HEK293 (cell line): ENCODE measurements around the gene UCP3.

Source experiments
- CTCF ChIA-PET: fragments of 350-600 bp; formaldehyde crosslinking; extraction: SDS; loops from one replicate; lab custom pipeline; 2021; ENCODE audit warnings: antibody characterized with exemption; lab: Yijun Ruan, JAX
- POLR2A ChIA-PET: fragments of 300-600 bp; formaldehyde crosslinking; extraction: SDS; loops from one replicate; lab custom pipeline; 2020; ENCODE audit warnings: antibody characterized with exemption, inconsistent platforms; lab: Yijun Ruan, JAX
- H3K27ac ChIP-seq: fragments of 200-500 bp; sonication (Bioruptor generic); 2 replicates; pipeline ENCODE4 v1.5.1; 2014; ENCODE audit warnings: low read depth, low read length, control low read depth, inconsistent platforms; ENCODE audit errors: extremely low read depth
- H3K36me3 ChIP-seq, 2 experiments: fragments of 200-500 bp in 1 of 2; sonication (Bioruptor generic) in 1 of 2; 1 replicate in 1 of 2; 2 replicates in 1 of 2; pipeline ENCODE4 v1.5.1; 2014 to 2017; ENCODE audit warnings: inconsistent platforms in 2 of 2, low read length in 2 of 2; ENCODE audit not compliant: control insufficient read depth in 2 of 2, insufficient read depth in 1 of 2
- H3K4me1 ChIP-seq: fragments of 200-500 bp; sonication (Bioruptor generic); 2 replicates; pipeline ENCODE4 v1.5.1; 2014; ENCODE audit warnings: mild to moderate bottlenecking, low read length, inconsistent platforms; ENCODE audit not compliant: control insufficient read depth, insufficient read depth
- H3K4me3 ChIP-seq: 2 replicates; pipeline ENCODE4 v1.5.1; 2011; ENCODE audit warnings: low read depth, mild to moderate bottlenecking, control low read depth, low read length, moderate library complexity
- H3K9me3 ChIP-seq: fragments of 200-500 bp; sonication (Bioruptor generic); 2 replicates; pipeline ENCODE4 v1.5.1; 2014; ENCODE audit warnings: low read depth, low read length, inconsistent platforms; ENCODE audit not compliant: control insufficient read depth, insufficient read depth
- GLIS1 ChIP-seq: fragments of 450-650 bp; formaldehyde crosslinking; IDR thresholded peaks from 2 replicates; pipeline ENCODE4 v1.5.1; 2016; ENCODE audit warnings: missing biosample characterization, missing genetic modification characterization
- INSM2 ChIP-seq: fragments of 450-650 bp; formaldehyde crosslinking; IDR thresholded peaks from 2 replicates; pipeline ENCODE4 v1.5.1; 2016; ENCODE audit warnings: missing biosample characterization, missing genetic modification characterization
- OSR2 ChIP-seq: fragments of 450-650 bp; formaldehyde crosslinking; IDR thresholded peaks from 2 replicates; pipeline ENCODE4 v1.5.1; 2016; ENCODE audit warnings: missing biosample characterization, missing genetic modification characterization
- PRDM1 ChIP-seq: fragments of 450-650 bp; formaldehyde crosslinking; IDR thresholded peaks from 2 replicates; pipeline ENCODE4; 2016; ENCODE audit warnings: missing biosample characterization, missing genetic modification characterization
- ZBTB20 ChIP-seq: fragments of 450-650 bp; formaldehyde crosslinking; IDR thresholded peaks from 2 replicates; pipeline ENCODE4 v1.5.1; 2016; ENCODE audit warnings: missing biosample characterization, missing genetic modification characterization
- ZNF223 ChIP-seq: fragments of 450-650 bp; formaldehyde crosslinking; IDR thresholded peaks from 2 replicates; pipeline ENCODE4 v1.5.1; 2016; ENCODE audit warnings: missing biosample characterization, missing genetic modification characterization
- ZNF398 ChIP-seq: fragments of 450-650 bp; formaldehyde crosslinking; IDR thresholded peaks from 2 replicates; pipeline ENCODE4 v1.5.1; 2017; ENCODE audit warnings: missing biosample characterization, missing genetic modification characterization
- ZNF560 ChIP-seq: fragments of 450-650 bp; formaldehyde crosslinking; IDR thresholded peaks from 2 replicates; pipeline ENCODE4 v1.5.1; 2017; ENCODE audit warnings: missing biosample characterization, missing genetic modification characterization, borderline replicate concordance
- ZNF561 ChIP-seq: fragments of 450-650 bp; IDR thresholded peaks from 2 replicates; pipeline ENCODE4 v1.5.1; 2018; ENCODE audit warnings: missing biosample characterization, missing genetic modification characterization, borderline replicate concordance

The UCP3 gene

GRCh38 chr11:74008373-74009229 is at the start of gene UCP3:
Gene UCP3, minus strand, starts transcription at chr11:74009085. Its CDS starts 2,043 bp downstream, at chr11:74007042.
- H3K4me3 ChIP-seq = no peak within 1 kb of the TSS
- no peak for TF ChIP-seq INSM2 (tag by site-specific recombination)
- TF ChIP-seq PRDM1 (tag by site-specific recombination) = peak; percentile 50; the same call in 1 of the 2 replicates
- H3K36me3 ChIP-seq = peaks cover 0 to 15% of the 10 kb centered on the region in 2 experiments; a peak in 1 of 3 replicates
- H3K9me3 ChIP-seq = no peaks in the 10 kb centered on the region
- POLR2A ChIA-PET = interaction anchor here (1.2 kb wide), 1 partner anchor 46 kb away, joined by 3 read pairs; no protein-coding TSS in a partner anchor
- H3K4me1 ChIP-seq = no peaks in the 10 kb centered on the region
- CTCF ChIA-PET = interaction anchor here (0.6 kb wide), 1 partner anchor 45 kb away, joined by 3 read pairs; no protein-coding TSS in a partner anchor
- H3K27ac ChIP-seq = no peak within 1 kb of the TSS

GRCh38 chr11:74057249-74058151 is 48.6 kb upstream of the UCP3 start:
- TF ChIP-seq ZNF560 (tag by site-specific recombination) (no peak), ZBTB20 (tag by site-specific recombination) (peak; percentile 58)
- TF ChIP-seq, all 188 proteins: peak for 1
- POLR2A ChIA-PET = no interaction called here
- H3K4me3 ChIP-seq = no peak overlapping the region
- no peaks in the 10 kb centered on the region for H3K9me3 ChIP-seq
- no peak overlapping the region for H3K27ac ChIP-seq
- CTCF ChIA-PET = no interaction called here
- H3K4me1 ChIP-seq = no peaks in the 10 kb centered on the region
- H3K36me3 ChIP-seq = peaks cover 0 to 8% of the 10 kb centered on the region in 2 experiments; a peak in 1 of 3 replicates

- Histone ChIP-seq H3K4me3 (no peak overlapping the region), H3K9me3 (no peaks in the 10 kb centered on the region), H3K27ac (no peak overlapping the region), H3K36me3 (peaks cover 0 to 18% of the 10 kb centered on the region in 2 experiments; a peak in 1 of 3 replicates), H3K4me1 (no peaks in the 10 kb centered on the region)
- POLR2A ChIA-PET = no interaction called here
- CTCF ChIA-PET = no interaction called here
- TF ChIP-seq ZNF561 = no peak
- TF ChIP-seq OSR2 (tag by site-specific recombination) = 0 out of 2 replicates have a peak, but pooled peaks have one; percentile 25
- TF ChIP-seq ZNF398 (tag by site-specific recombination) = no peak
- TF ChIP-seq GLIS1 (tag by site-specific recombination) = peak; percentile 7; the same call in 1 of the 2 replicates
These were observed 47.1 kb upstream of the UCP3 start for GRCh38 chr11:74055938-74056337.

GRCh38 chr11:74050465-74050864 is 41.6 kb upstream of the UCP3 start:
- no peaks in the 10 kb centered on the region for H3K9me3 ChIP-seq
- POLR2A ChIA-PET = no interaction called here
- no peak for TF ChIP-seq ZNF560 (tag by site-specific recombination)
- no peak for TF ChIP-seq ZNF223 (tag by site-specific recombination)
- H3K27ac ChIP-seq = no peak overlapping the region
- no peak overlapping the region for H3K4me3 ChIP-seq
- H3K36me3 ChIP-seq = peaks cover 0 to 59% of the 10 kb centered on the region in 2 experiments; a peak in 1 of 3 replicates
- CTCF ChIA-PET = no interaction called here
- no peaks in the 10 kb centered on the region for H3K4me1 ChIP-seq
